ENCODE data around the gene PPP1R10. TPM values are rescaled to one million over a fixed set of nuclear protein-coding genes. Genes with fewer than 3 reads are reported as not detected.

Gene PPP1R10
- polyA plus RNA-seq, 1 donor from 2014 or later: 28.0 TPM

DNA sequence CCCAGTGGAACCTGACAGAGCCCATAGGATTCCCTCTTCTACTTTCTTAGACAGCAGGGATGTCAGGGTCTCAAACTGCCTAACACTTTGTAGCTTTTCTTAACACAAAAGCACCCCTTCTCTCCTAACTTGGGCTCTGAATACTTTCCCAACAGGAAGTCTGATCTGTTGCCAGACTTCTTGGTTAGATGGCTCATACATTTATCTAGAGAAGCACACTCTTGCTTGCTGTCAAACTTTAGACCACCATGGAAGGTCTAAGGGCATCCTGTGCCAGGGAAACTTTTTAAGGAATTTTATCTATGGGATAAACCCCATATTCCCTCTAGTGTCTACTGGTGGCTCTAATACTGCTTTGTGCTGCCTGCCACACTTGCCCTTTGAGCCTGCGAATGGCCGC, 26.6 kb upstream of the PPP1R10 start:
- no peaks in the 10 kb centered on the region for H3K36me3 Mint-ChIP-seq
- H3K4me1 Mint-ChIP-seq: peaks cover 5 to 16% (median 6%) of the 10 kb centered on the region in 3 donors
- peak overlapping the region in 2 of 3 donors; percentile 47 to 57 for H3K27ac Mint-ChIP-seq
- H3K9me3 Mint-ChIP-seq: no peaks in the 10 kb centered on the region
- no peaks in the 10 kb centered on the region for H3K27me3 Mint-ChIP-seq
- H3K4me3 Mint-ChIP-seq: no peak overlapping the region

- H3K27ac Mint-ChIP-seq: no peak overlapping the region
These were observed 24.0 kb upstream of the PPP1R10 start for GRCh38 chr6:30641048-30641447.

DNA sequence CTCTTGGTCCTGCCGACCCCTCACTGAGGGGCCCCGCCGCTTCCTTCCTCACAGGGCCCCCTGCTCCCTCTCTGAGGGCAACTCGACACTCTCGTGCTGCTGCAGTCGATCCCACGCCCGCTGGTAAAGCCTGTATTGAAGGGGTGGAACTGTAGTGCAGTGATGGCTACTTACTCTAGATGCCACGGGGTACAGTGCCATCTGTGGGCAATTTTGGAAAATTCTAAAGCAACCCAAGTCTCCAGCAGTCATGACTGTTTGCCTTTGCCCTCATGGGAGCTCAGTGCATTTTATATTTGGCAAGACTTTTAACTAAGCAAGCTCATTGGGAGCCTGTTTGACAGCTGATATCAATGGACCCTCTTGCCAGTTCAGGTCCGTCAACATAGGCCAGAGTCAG, 23.4 kb upstream of the PPP1R10 start:
- no peak overlapping the region for H3K27ac Mint-ChIP-seq
- peaks cover 0 to 4% (median 3%) of the 10 kb centered on the region in 3 donors for H3K4me1 Mint-ChIP-seq
- H3K27me3 Mint-ChIP-seq: no peaks in the 10 kb centered on the region
- H3K4me3 Mint-ChIP-seq: no peak overlapping the region
- no peaks in the 10 kb centered on the region for H3K36me3 Mint-ChIP-seq
- no peaks in the 10 kb centered on the region for H3K9me3 Mint-ChIP-seq

More at GRCh38 chr6:30641048-30641447, 24.0 kb upstream of the PPP1R10 start:
- H3K9me3 Mint-ChIP-seq: no peaks in the 10 kb centered on the region
- peaks cover 0 to 5% (median 1%) of the 10 kb centered on the region in 3 donors for H3K4me1 Mint-ChIP-seq
- no peaks in the 10 kb centered on the region for H3K27me3 Mint-ChIP-seq
- H3K4me3 Mint-ChIP-seq: no peak overlapping the region
- H3K36me3 Mint-ChIP-seq: no peaks in the 10 kb centered on the region

DNA sequence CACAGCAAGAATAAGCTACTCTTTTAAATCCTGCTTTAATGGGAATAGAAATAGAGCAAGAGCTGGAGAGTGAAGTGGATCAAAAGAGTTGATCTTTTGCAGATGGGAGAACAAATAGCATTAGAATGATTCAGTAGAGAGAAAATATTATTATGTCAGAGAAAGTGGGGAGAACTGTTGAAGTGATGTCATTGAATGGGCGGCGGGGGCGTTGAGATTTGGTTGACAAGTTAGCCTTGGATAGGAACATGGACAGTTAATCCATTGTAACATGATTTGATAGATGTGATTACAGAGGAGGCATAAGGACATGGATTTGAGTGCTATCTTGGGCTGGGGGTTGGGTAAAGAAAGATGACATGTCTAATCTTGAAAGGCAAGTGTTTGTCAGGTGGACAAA, 18.8 kb upstream of the PPP1R10 start:
- peak overlapping the region in 1 of 3 donors; percentile 84 for H3K27ac Mint-ChIP-seq
- peaks cover 0 to 4% (median 3%) of the 10 kb centered on the region in 3 donors for H3K4me1 Mint-ChIP-seq
- H3K9me3 Mint-ChIP-seq: no peaks in the 10 kb centered on the region
- H3K27me3 Mint-ChIP-seq: no peaks in the 10 kb centered on the region
- H3K36me3 Mint-ChIP-seq: peaks cover 4% of the 10 kb centered on the region
- H3K4me3 Mint-ChIP-seq: no peak overlapping the region

DNA sequence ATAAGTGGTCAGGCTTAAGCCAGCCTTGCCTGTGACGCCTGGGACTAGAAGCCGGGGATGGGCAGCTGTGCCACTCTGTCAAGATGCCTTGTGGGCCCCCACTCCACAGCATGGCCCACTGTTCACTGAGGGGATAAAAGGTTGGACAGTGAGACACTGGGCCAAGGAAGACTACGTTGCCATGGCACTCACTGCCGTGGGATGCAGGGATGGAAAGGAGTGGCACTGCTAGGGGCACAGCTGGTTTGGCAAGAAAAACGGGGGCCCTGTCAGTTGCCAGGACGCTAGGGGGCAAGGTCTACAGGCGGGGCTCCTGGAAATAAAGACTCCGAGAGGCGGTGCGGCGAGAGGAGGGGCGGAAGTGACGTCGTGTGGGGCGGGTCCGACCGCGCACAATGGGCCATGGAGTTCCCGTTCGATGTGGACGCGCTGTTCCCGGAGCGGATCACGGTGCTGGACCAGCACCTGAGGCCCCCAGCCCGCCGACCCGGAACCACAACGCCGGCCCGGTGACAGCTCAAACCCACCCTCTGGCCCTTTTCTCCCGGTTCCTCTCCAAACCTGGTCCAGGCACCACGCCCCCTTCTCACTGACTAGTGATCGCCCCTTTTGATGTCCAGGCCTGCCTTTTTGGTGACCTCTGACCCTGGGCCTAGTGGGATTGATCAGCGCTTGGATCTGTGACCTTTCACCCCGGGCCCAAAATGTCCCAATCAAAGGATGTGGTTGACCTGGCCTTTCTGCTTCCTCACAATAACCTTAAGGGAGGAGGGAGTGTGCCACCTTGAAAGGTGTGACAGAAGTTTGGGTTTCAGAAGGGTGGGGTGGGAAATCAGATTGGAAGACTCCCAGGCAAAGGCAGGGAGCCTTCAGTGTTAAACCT, 9.7 kb upstream of the PPP1R10 start, which contains the start of gene ATAT1:
Gene ATAT1, plus strand, starts transcription at position 391 of the 883 bp plus-strand sequence.
- Mint-ChIP-seq H3K36me3 (peaks cover 7% of the 10 kb centered on the region), H3K4me3 (peak within 1 kb of the TSS; percentile 85 to 95 (median 91)), H3K9me3 (no peaks in the 10 kb centered on the region), H3K4me1 (peaks cover 14 to 21% (median 15%) of the 10 kb centered on the region in 3 donors), H3K27me3 (no peaks in the 10 kb centered on the region), H3K27ac (peak within 1 kb of the TSS; percentile 92 to 98 (median 96))

DNA sequence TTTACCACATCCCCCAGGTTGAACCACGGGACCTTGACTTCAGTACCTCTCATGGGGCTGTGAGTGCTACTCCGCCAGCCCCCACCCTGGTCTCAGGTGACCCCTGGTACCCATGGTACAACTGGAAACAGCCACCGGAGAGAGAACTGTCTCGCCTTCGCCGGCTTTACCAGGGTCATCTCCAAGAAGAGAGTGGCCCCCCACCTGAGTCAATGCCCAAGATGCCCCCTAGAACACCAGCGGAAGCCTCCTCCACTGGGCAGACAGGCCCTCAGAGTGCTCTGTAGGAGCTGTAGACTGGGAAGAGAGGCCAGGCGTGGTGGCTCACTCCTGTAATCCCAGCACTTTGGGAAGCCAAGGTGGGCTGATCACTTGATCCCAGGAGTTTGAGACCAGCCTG, 8.5 kb upstream of the PPP1R10 start:
- Mint-ChIP-seq H3K4me1 (peaks cover 14 to 21% (median 15%) of the 10 kb centered on the region in 3 donors), H3K27ac (no peak overlapping the region), H3K27me3 (no peaks in the 10 kb centered on the region), H3K4me3 (peak overlapping the region in 2 of 4 donors; percentile 76 to 85), H3K9me3 (no peaks in the 10 kb centered on the region), H3K36me3 (peaks cover 5% of the 10 kb centered on the region)

DNA sequence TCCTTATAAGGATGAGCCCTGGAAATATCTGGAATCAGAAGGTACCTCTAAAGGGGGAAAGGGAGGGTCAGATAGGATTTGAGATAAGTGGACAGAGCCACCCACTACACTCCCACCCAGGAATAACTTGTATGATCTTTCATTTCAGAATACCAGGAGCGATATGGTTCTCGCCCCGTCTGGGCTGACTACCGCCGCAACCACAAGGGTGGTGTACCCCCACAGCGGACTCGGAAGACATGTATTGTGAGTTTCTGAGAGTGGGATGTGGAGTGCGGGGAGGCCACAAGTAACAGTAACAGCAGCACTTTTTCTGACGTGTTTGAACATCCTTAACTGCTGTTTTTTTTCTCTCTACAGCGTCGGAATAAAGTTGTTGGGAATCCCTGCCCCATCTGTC, 2.5 kb upstream of the PPP1R10 start:
- H3K4me3 Mint-ChIP-seq: peak overlapping the region; percentile 8 to 99 (median 38)
- H3K9me3 Mint-ChIP-seq: peaks cover 0 to 2% (median 0%) of the 10 kb centered on the region in 3 donors
- peak overlapping the region in 1 of 3 donors; percentile 53 for H3K27ac Mint-ChIP-seq
- H3K36me3 Mint-ChIP-seq: peaks cover 18% of the 10 kb centered on the region
- H3K27me3 Mint-ChIP-seq: no peaks in the 10 kb centered on the region
- peaks cover 3 to 9% (median 9%) of the 10 kb centered on the region in 3 donors for H3K4me1 Mint-ChIP-seq

- H3K4me1 Mint-ChIP-seq: peaks cover 10 to 18% (median 17%) of the 10 kb centered on the region in 3 donors
- peak overlapping the region; percentile 97 to 99 (median 98) for H3K4me3 Mint-ChIP-seq
- H3K27me3 Mint-ChIP-seq: no peaks in the 10 kb centered on the region
- H3K9me3 Mint-ChIP-seq: peaks cover 0 to 2% (median 0%) of the 10 kb centered on the region in 3 donors
- H3K36me3 Mint-ChIP-seq: peaks cover 18% of the 10 kb centered on the region
- H3K27ac Mint-ChIP-seq: peak overlapping the region; percentile 99 to 100 (median 100)
These were observed 1.3 kb upstream of the PPP1R10 start for GRCh38 chr6:30618270-30618797.

- H3K36me3 Mint-ChIP-seq: peaks cover 18% of the 10 kb centered on the region
- no peaks in the 10 kb centered on the region for H3K27me3 Mint-ChIP-seq
- peaks cover 0 to 2% (median 0%) of the 10 kb centered on the region in 3 donors for H3K9me3 Mint-ChIP-seq
- peak within 1 kb of the TSS; percentile 99 to 100 (median 100) for H3K27ac Mint-ChIP-seq
- H3K4me3 Mint-ChIP-seq: peak within 1 kb of the TSS; percentile 97 to 99 (median 98)
- peaks cover 12 to 23% (median 20%) of the 10 kb centered on the region in 3 donors for H3K4me1 Mint-ChIP-seq
These were observed 674 bp upstream of the PPP1R10 start, which contains the start of gene MRPS18B for GRCh38 chr6:30617565-30618269. Gene MRPS18B (plus strand): TSS chr6:30617840. CDS start chr6:30617866, 26 bp downstream.

- peaks cover 0 to 2% (median 0%) of the 10 kb centered on the region in 3 donors for H3K9me3 Mint-ChIP-seq
- peak overlapping the region; percentile 99 to 100 (median 100) for H3K27ac Mint-ChIP-seq
- peaks cover 21 to 34% (median 27%) of the 10 kb centered on the region in 3 donors for H3K4me1 Mint-ChIP-seq
- H3K4me3 Mint-ChIP-seq: peak overlapping the region; percentile 97 to 99 (median 98)
- H3K36me3 Mint-ChIP-seq: peaks cover 16% of the 10 kb centered on the region
- H3K27me3 Mint-ChIP-seq: no peaks in the 10 kb centered on the region
These were observed 859 bp downstream of the PPP1R10 start for GRCh38 chr6:30615958-30616810.

DNA sequence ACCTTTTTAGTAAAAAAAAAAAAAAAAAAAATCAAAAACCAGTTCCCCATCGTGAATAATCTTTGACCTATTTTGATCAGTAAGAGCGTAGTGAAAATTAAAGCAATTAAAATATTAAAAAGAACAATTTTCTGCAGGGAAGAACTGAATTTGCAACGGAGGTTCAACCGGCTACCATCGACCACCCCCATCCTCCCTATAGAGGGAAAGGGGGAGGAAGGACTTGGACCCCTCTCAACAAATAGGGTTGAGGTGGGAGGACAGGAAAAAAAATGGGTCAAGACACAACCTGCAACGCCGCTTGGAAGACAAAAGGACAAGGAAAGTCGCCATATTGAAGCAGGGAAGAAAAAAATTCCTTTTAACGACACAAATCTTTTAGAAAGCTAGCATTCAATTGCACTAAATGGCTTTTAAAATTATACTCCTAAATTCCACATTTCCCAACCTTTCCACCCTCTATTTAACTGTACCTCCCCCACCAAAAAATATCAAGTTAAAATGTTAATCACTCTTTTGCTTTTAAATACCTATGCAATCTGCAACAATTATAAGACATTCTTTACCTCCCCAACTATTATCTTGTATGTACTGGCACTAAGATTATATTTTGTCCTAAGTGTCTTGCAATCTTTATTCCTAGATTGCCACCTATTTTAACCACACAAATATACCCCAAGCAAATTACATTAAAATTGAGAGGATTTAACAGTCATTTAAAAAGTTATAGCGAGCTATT, 1.7 kb downstream of the PPP1R10 start:
- Mint-ChIP-seq H3K4me1 (peaks cover 21 to 37% (median 31%) of the 10 kb centered on the region in 3 donors), H3K36me3 (peaks cover 16% of the 10 kb centered on the region), H3K27me3 (no peaks in the 10 kb centered on the region), H3K27ac (peak overlapping the region; percentile 99 to 100 (median 100)), H3K9me3 (peaks cover 0 to 2% (median 0%) of the 10 kb centered on the region in 3 donors), H3K4me3 (peak overlapping the region; percentile 97 to 99 (median 98))

DNA sequence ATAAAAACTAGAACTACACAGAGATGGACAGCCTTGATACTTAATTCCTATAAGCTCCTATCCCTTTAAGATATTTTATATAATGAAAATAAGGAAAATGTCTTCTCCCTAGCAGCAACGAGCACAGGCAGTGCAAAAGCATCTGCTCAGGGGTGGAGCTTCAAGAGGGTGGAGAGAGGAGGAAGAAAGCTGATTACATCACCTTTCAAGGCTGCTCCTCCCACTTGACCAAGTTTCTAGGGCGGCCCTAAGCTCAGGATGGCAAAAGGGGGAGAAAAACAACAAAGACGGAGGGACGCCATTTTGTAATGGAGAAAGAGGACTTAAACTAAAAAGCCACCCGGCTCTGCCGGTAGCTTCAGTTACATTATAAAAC, 2.2 kb downstream of the PPP1R10 start:
- Mint-ChIP-seq H3K27ac (peak overlapping the region; percentile 99 to 100 (median 100)), H3K9me3 (peaks cover 0 to 2% (median 0%) of the 10 kb centered on the region in 3 donors), H3K36me3 (peaks cover 16% of the 10 kb centered on the region), H3K4me1 (peaks cover 21 to 42% (median 34%) of the 10 kb centered on the region in 3 donors), H3K27me3 (no peaks in the 10 kb centered on the region), H3K4me3 (peak overlapping the region; percentile 97 to 99 (median 98))
